ENCODE results near the gene ECI2.

Gene ECI2

DNA sequence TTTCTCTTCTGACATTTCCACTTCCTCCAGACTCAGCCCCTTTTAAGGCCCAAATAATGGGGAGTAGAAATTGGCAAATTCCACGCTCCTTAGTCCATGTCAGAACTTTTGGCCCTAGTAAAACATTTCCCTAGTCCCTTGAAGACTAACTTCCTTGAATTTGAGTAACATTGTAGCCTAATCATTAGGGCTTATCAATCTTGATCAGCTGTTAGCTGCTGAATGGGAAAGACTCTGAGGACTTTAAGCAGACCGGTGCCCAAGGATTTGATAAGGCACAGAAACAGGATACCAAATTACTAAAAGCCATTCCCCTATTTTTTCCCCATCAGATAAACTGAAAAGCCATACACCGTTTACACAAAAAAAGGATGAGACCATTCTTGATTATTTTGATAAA lies 37.0 kb upstream of the ECI2 start:
- Histone ChIP-seq H2AFZ (ENCODE audit: low read depth, low read length) (no peak overlapping the region), H3K4me2 (ENCODE audit: insufficient read depth, low read length) (no peak overlapping the region), H3K79me2 (ENCODE audit: insufficient read depth, low read length) (no peaks in the 10 kb centered on the region), H3K9ac (ENCODE audit: low read depth, low read length) (no peak overlapping the region), H4K20me1 (ENCODE audit: insufficient read depth, low read length) (no peaks in the 10 kb centered on the region), H3K27me3 (ENCODE audit: insufficient read depth, low read length, poor library complexity) (no peaks in the 10 kb centered on the region), H3K9me3 (ENCODE audit: insufficient read depth, low read length, severe bottlenecking) (no peaks in the 10 kb centered on the region), H3K36me3 (ENCODE audit: insufficient read depth, low read length) (no peaks in the 10 kb centered on the region), H3K4me1 (ENCODE audit: insufficient read depth, low read length) (no peaks in the 10 kb centered on the region), H3K4me3 (ENCODE audit: low read depth in 1 of 2, low read length in 2 of 2) (no peak overlapping the region), H3K27ac (ENCODE audit: low read length) (no peak overlapping the region)
- ATAC-seq (ENCODE audit: insufficient read depth, low read depth) (no peak), DNase-seq (no peak)
- TF ChIP-seq EZH2 (IDR thresholded peaks at IDR 0.05; ENCODE audit: borderline replicate concordance, low read depth, low read length, severe bottlenecking) (no peak), CTCF (IDR thresholded peaks at IDR 0.05; ENCODE audit: borderline replicate concordance, extremely low read depth, low read length, poor library complexity, severe bottlenecking) (no peak)

DNA sequence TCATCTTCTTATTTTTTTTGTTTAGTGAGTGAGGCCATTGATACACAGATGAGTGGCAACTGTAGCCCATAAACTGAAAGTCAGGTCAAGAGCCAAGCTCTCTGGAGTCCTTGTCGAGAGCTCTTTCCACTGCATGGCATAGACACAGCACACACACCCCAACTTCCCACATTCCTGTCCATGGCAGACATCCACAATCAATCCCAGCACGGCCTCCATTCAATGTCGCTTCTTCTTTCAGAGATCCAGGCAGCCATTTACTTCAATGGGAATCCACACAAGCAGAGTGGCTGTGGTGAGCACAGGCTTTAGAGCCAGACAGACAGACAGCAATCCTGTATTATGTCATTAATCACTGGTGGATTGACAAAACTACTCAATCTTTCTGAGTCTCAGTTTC lies 34.9 kb upstream of the ECI2 start:
- H3K9ac ChIP-seq (ENCODE audit: low read depth, low read length), result no peak overlapping the region
- H2AFZ ChIP-seq (ENCODE audit: low read depth, low read length), result no peak overlapping the region
- no peak overlapping the region for H3K4me2 ChIP-seq (ENCODE audit: insufficient read depth, low read length)
- H3K9me3 ChIP-seq (ENCODE audit: insufficient read depth, low read length, severe bottlenecking), result no peaks in the 10 kb centered on the region
- DNase-seq (no peak), ATAC-seq (ENCODE audit: insufficient read depth, low read depth) (no peak)
- H3K27ac ChIP-seq (ENCODE audit: low read length), result no peak overlapping the region
- H3K36me3 ChIP-seq (ENCODE audit: insufficient read depth, low read length), result no peaks in the 10 kb centered on the region
- H3K79me2 ChIP-seq (ENCODE audit: insufficient read depth, low read length), result no peaks in the 10 kb centered on the region
- H3K4me1 ChIP-seq (ENCODE audit: insufficient read depth, low read length), result no peaks in the 10 kb centered on the region
- no peaks in the 10 kb centered on the region for H3K27me3 ChIP-seq (ENCODE audit: insufficient read depth, low read length, poor library complexity)
- H3K4me3 ChIP-seq (ENCODE audit: low read depth in 1 of 2, low read length in 2 of 2), result no peak overlapping the region
- H4K20me1 ChIP-seq (ENCODE audit: insufficient read depth, low read length), result no peaks in the 10 kb centered on the region
- TF ChIP-seq EZH2 (IDR thresholded peaks at IDR 0.05; ENCODE audit: borderline replicate concordance, low read depth, low read length, severe bottlenecking) (no peak), CTCF (IDR thresholded peaks at IDR 0.05; ENCODE audit: borderline replicate concordance, extremely low read depth, low read length, poor library complexity, severe bottlenecking) (no peak)

GRCh38 chr6:4169028-4169789 lies 33.8 kb upstream of the ECI2 start:
- H3K4me1 ChIP-seq (ENCODE audit: insufficient read depth, low read length), result no peaks in the 10 kb centered on the region
- H3K9me3 ChIP-seq (ENCODE audit: insufficient read depth, low read length, severe bottlenecking), result no peaks in the 10 kb centered on the region
- H3K4me2 ChIP-seq (ENCODE audit: insufficient read depth, low read length), result no peak overlapping the region
- no peak for TF ChIP-seq CTCF (IDR thresholded peaks at IDR 0.05; ENCODE audit: borderline replicate concordance, extremely low read depth, low read length, poor library complexity, severe bottlenecking)
- TF ChIP-seq EZH2 (IDR thresholded peaks at IDR 0.05; ENCODE audit: borderline replicate concordance, low read depth, low read length, severe bottlenecking), result no peak
- H3K27ac ChIP-seq (ENCODE audit: low read length), result no peak overlapping the region
- ATAC-seq (ENCODE audit: insufficient read depth, low read depth) (no peak), DNase-seq (no peak)
- no peak overlapping the region for H3K9ac ChIP-seq (ENCODE audit: low read depth, low read length)
- no peaks in the 10 kb centered on the region for H3K36me3 ChIP-seq (ENCODE audit: insufficient read depth, low read length)
- no peaks in the 10 kb centered on the region for H3K27me3 ChIP-seq (ENCODE audit: insufficient read depth, low read length, poor library complexity)
- H3K4me3 ChIP-seq (ENCODE audit: low read depth in 1 of 2, low read length in 2 of 2), result no peak overlapping the region
- H3K79me2 ChIP-seq (ENCODE audit: insufficient read depth, low read length), result no peaks in the 10 kb centered on the region
- H4K20me1 ChIP-seq (ENCODE audit: insufficient read depth, low read length), result no peaks in the 10 kb centered on the region
- H2AFZ ChIP-seq (ENCODE audit: low read depth, low read length), result no peak overlapping the region

All from DND-41 (cell line).